Measurements from ENCODE around the gene ARHGAP4.

The ARHGAP4 gene

DNA sequence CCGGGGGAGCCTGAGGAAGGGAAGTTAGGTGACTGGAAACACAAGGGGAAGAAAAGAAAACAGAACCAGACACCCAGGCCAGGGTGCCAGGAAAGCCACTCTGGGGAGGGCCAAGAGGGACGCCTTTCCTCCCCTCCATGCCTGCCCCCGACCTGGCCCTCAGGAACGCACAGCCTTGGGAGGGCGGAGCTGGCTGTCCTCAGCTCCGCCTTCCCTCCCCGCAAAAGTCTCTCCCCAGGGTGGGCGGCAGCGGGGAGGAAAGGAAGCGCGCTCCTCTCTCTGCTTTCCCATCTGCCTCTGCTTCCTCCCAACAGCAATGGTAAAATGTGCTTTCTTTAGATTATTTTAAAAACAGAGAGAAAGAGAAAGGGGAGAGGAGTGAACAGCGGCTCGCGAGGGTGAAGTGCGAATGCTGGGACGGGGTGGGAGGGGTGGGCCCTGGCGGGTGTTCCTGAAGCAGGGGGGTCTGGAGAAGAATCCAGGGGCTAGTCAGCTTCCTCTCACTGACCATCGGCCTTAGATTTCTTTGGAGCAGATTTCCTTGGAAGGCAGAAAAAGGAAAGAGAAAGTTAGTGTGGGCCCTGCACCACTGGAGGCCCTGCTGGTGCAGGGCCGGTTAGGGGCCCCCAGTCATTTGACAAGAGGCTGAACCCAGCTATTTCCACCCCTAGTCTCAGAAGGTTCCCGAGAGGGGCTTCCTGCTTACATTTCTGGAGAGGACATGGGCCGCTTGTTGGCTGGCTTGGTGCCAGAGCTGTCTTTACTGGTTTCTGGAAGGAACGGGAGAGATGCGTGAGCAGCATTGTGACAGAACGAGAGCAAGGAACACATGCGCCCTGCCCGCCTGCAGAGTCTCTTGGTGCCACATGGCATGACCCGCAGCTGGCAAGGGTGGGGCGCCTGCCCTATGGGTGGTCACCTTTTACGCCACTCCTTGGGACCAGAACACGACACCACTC, 23.1 kb upstream of the ARHGAP4 start:
- Histone ChIP-seq H3K4me1 (peaks cover 4% of the 10 kb centered on the region), H3K9me3 (no peaks in the 10 kb centered on the region), H3K4me3 (ENCODE audit: low read depth, low read length) (no peak overlapping the region), H3K27me3 (no peaks in the 10 kb centered on the region), H3K36me3 (peaks cover 54% of the 10 kb centered on the region)
- TF ChIP-seq, protein P1, sequence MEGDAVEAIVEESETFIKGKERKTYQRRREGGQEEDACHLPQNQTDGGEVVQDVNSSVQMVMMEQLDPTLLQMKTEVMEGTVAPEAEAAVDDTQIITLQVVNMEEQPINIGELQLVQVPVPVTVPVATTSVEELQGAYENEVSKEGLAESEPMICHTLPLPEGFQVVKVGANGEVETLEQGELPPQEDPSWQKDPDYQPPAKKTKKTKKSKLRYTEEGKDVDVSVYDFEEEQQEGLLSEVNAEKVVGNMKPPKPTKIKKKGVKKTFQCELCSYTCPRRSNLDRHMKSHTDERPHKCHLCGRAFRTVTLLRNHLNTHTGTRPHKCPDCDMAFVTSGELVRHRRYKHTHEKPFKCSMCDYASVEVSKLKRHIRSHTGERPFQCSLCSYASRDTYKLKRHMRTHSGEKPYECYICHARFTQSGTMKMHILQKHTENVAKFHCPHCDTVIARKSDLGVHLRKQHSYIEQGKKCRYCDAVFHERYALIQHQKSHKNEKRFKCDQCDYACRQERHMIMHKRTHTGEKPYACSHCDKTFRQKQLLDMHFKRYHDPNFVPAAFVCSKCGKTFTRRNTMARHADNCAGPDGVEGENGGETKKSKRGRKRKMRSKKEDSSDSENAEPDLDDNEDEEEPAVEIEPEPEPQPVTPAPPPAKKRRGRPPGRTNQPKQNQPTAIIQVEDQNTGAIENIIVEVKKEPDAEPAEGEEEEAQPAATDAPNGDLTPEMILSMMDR (IDR thresholded peaks at IDR 0.05; ENCODE audit: low read depth, low read length), result no peak
- DNase-seq, result no peak

DNA sequence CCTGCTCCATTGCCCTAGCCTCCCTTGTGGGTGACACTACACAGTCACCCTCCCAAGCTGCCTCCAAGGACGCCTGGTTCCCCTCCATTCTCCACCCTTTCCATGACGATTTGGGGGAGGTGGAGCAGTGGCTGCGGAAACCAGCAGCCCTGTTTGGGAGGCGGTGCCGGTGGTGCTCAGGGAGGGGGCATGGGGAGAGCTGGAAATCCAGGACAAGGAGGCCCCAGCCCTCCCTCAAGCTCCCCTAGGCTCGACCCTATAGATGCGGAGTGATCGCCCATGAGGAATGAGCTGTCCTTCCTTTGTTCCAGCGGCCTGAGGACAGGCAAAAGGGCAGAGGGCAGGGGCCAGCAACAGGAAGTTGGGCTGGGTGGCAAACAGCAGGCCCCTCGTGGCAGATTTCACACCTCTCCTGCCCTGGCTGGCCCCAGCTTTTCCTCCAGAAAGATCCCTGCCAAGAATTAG, 22.0 kb upstream of the ARHGAP4 start:
- Histone ChIP-seq H3K27me3 (no peaks in the 10 kb centered on the region), H3K9me3 (no peaks in the 10 kb centered on the region), H3K36me3 (peaks cover 43% of the 10 kb centered on the region), H3K4me3 (ENCODE audit: low read depth, low read length) (no peak overlapping the region), H3K4me1 (peaks cover 3% of the 10 kb centered on the region)
- TF ChIP-seq, protein P1 (IDR thresholded peaks at IDR 0.05; ENCODE audit: low read depth, low read length), result no peak
- no peak for DNase-seq

DNA sequence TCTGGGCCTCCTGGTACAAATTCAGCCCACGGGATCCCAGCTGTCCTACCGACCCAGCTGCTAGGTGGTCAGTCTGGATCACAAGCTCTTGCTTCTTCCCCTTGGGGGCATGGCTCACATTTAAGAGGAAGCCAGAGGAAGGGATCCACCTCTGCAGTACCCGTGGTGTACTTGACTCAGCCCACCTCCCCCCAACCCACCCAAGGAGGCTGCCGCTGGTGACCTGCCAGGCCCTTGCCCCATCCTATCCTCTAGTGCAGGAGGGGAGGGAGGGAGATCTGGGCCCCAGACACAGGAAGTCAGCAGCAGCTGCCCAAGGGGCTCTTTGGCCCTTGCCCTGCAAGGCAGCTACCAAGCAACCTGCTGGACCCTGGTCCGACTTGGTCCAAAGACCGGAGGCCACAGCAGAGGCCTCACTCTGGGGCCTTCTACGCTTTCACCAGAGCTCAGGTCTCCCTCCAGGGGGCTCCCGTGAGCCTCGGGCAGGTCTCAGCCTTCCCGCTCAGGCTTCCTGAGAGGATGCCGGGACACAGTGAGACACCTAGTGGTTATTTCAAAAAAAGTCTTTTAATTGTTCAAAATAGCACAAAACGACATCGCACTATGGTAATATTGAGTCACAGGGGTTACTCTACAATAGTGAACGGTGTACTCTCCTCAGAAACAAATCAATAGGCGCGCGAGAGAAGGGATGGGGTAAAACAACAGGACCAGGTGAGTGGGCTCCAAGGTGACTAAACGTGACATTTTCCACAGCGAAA, 21.1 kb upstream of the ARHGAP4 start:
- Histone ChIP-seq H3K4me3 (ENCODE audit: low read depth, low read length) (no peak overlapping the region), H3K4me1 (no peaks in the 10 kb centered on the region; the same call in 1 of the 2 replicates), H3K36me3 (peaks cover 34% of the 10 kb centered on the region), H3K27me3 (no peaks in the 10 kb centered on the region), H3K9me3 (no peaks in the 10 kb centered on the region)
- TF ChIP-seq, protein P1 (IDR thresholded peaks at IDR 0.05; ENCODE audit: low read depth, low read length), result peak; percentile 86
- DNase-seq, result peak; percentile 86

DNA sequence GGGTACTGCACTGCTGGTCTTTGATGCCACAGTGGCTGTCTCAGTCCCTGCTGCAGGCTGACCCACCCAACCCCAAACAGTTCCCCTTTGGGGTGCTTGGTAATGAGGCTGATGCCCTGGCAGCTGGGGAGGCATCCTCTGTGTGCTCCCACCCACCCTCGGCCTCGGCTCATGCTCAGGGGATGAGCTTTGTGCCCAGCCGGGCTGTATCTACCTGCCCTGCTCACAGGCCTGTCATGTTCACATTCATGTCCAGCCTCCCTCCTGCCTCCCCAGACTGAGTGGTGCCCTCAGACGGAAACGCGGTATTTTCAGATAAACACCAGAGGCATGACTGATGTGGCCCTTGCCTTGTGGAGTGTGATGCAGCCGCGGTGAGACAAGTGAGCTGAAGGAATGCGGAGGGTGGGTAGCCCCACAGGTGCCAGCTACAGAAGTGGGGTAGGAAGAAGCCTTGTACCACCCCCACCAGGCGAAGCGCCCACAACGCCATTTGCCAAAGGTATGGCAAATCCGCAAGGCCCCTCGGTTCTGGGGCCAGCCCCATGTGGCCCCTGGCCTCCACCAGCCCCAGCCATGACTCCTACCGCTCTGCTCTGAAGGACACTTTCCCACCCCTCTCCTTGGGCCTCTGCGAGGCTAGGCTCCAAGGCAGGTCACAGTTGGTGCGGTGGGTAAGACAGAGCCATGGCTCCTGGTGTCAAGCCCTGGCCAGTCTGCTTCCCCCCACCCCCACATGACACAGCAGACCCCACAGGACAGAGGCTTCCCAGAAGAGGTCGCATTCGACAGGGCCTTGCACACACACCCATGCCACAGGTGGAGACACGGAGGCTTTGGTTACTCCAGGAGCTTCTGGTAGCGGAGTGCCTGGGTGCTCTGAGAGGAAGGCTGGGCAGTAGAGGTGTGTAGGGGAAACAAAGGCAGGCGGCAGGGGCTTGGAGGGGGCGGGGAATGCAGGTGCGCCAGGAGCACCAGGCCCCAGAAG, 20.2 kb upstream of the ARHGAP4 start:
- Histone ChIP-seq H3K4me1 (no peaks in the 10 kb centered on the region; the same call in 1 of the 2 replicates), H3K36me3 (peaks cover 25% of the 10 kb centered on the region), H3K4me3 (ENCODE audit: low read depth, low read length) (no peak overlapping the region), H3K9me3 (no peaks in the 10 kb centered on the region), H3K27me3 (no peaks in the 10 kb centered on the region)
- no peak for DNase-seq
- TF ChIP-seq, protein P1 (IDR thresholded peaks at IDR 0.05; ENCODE audit: low read depth, low read length), result no peak

DNA sequence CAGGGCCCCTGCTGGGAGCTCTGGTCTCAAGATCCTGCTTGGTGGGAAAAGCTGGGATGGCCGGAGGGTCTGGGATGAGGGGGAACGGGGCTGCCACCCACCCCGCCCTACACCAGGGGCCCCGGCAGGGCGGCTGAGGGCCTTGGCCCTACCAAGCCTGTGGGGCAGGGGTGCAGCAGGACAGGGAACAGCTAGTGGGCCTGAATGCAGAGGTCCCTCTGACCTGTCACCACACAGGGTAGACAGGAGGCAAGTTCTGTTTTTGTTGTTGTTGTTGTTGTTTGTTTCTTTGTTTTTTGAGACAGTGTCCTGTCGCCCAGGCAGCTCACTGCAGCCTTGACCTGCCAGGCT, 18.7 kb upstream of the ARHGAP4 start:
- no peak for DNase-seq
- Histone ChIP-seq H3K27me3 (no peaks in the 10 kb centered on the region), H3K4me3 (ENCODE audit: low read depth, low read length) (no peak overlapping the region; the same call in 1 of the 2 replicates), H3K36me3 (peaks cover 10% of the 10 kb centered on the region), H3K9me3 (no peaks in the 10 kb centered on the region), H3K4me1 (no peaks in the 10 kb centered on the region; the same call in 1 of the 2 replicates)
- TF ChIP-seq, protein P1 (IDR thresholded peaks at IDR 0.05; ENCODE audit: low read depth, low read length), result no peak
